GM18867 (cell line): ENCODE measurements around the gene MCM5.
"Not testable (repeated sequence)": the region's sequence is repeated elsewhere in the genome, so short reads cannot be mapped to it uniquely, and the experiment has no call there.

Source experiments
- ATAC-seq: cut with Tn5 transposase; IDR thresholded peaks from one replicate; pipeline ENCODE4 v1.9.1; 2021; ENCODE audit warnings: mild to moderate bottlenecking, moderate library complexity; ENCODE audit not compliant: unreplicated experiment

Gene MCM5

GRCh38 chr22:35470903-35471321 is 71.0 kb downstream of the MCM5 start:
- ATAC-seq, result no peak

- not testable (repeated sequence) for ATAC-seq
These were observed 71.6 kb downstream of the MCM5 start for GRCh38 chr22:35471566-35471965.

GRCh38 chr22:35472488-35472887 is 72.5 kb downstream of the MCM5 start:
- no peak for ATAC-seq

GRCh38 chr22:35473971-35474370 is 74.0 kb downstream of the MCM5 start:
- ATAC-seq, result no peak
